ENCODE results near the gene PARD3. TPM values are rescaled to one million over a fixed set of nuclear protein-coding genes. Genes with fewer than 3 reads are reported as not detected.
"Not testable (repeated sequence)": the region's sequence is repeated elsewhere in the genome, so short reads cannot be mapped to it uniquely, and the experiment has no call there.

The PARD3 gene
- total RNA-seq, 2 experiments from 2014 or later = 0.53 to 0.71 TPM

DNA sequence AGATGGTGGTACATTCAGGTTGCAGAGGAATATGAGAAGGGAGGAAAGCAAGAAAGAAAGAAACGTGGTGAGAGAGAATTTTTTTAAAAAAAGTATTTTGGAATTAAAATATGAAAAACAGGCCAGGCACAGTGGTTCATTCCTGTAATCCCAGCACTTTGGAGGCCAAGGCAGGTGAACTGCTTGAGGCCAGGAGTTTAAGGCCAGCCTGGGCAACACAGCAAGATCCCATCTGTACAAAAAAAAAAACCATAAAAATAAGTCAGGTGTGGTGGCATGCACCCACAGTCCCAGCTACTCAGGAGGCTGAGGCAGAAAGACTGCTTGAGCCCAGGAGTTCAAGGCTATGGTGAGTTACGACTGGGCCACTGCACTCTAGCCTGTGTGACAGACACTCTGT, 112.1 kb downstream of the PARD3 start:
- H3K4me1 Mint-ChIP-seq (ENCODE audit: low read depth) = peaks cover 6% of the 10 kb centered on the region
- Histone ChIP-seq H3K27ac (ENCODE audit: low read depth in 1 of 2, low read length in 2 of 2) (no peak overlapping the region), H3K4me3 (ENCODE audit: low read length) (no peak overlapping the region), H3K9me3 (ENCODE audit: control insufficient read depth in 1 of 2, insufficient read depth in 1 of 2, low read length in 2 of 2) (no peaks in the 10 kb centered on the region), H3K27me3 (ENCODE audit: control insufficient read depth in 1 of 2, insufficient read depth in 2 of 2, low read length in 2 of 2) (no peaks in the 10 kb centered on the region), H3K4me1 (ENCODE audit: insufficient read depth, low read length) (no peaks in the 10 kb centered on the region), H3K36me3 (ENCODE audit: insufficient read depth, low read length) (no peaks in the 10 kb centered on the region)
- intact Hi-C loops (cut with DNase I, micrococcal nuclease) = no loop called here
- no peaks in the 10 kb centered on the region for H3K36me3 Mint-ChIP-seq (ENCODE audit: low read depth)
- TF ChIP-seq CTCF (IDR thresholded peaks at IDR 0.05) = no peak
- ChIA-PET POLR2A (no interaction called here), CTCF (no interaction called here)
- H3K27ac Mint-ChIP-seq = no peak overlapping the region
- H3K4me3 Mint-ChIP-seq = no peak overlapping the region
- no peaks in the 10 kb centered on the region for H3K9me3 Mint-ChIP-seq
- ATAC-seq (ENCODE audit: poor library complexity) (no peak), DNase-seq (no peak)
- H3K27me3 Mint-ChIP-seq = no peaks in the 10 kb centered on the region

GRCh38 chr10:34702093-34702937, 112.8 kb downstream of the PARD3 start:
- Histone ChIP-seq H3K9me3 (ENCODE audit: control insufficient read depth in 1 of 2, insufficient read depth in 1 of 2, low read length in 2 of 2) (no peaks in the 10 kb centered on the region), H3K36me3 (ENCODE audit: insufficient read depth, low read length) (no peaks in the 10 kb centered on the region), H3K4me1 (ENCODE audit: insufficient read depth, low read length) (no peaks in the 10 kb centered on the region), H3K27ac (ENCODE audit: low read depth in 1 of 2, low read length in 2 of 2) (no peak overlapping the region), H3K4me3 (ENCODE audit: low read length) (no peak overlapping the region), H3K27me3 (ENCODE audit: control insufficient read depth in 1 of 2, insufficient read depth in 2 of 2, low read length in 2 of 2) (no peaks in the 10 kb centered on the region)
- DNase-seq = no peak
- CTCF ChIA-PET = no interaction called here
- no peak for TF ChIP-seq CTCF (IDR thresholded peaks at IDR 0.05)
- no peak overlapping the region for H3K4me3 Mint-ChIP-seq
- no peak overlapping the region for H3K27ac Mint-ChIP-seq
- peaks cover 6% of the 10 kb centered on the region for H3K4me1 Mint-ChIP-seq (ENCODE audit: low read depth)
- ATAC-seq (ENCODE audit: poor library complexity) = no peak
- intact Hi-C loops (cut with DNase I, micrococcal nuclease) = no loop called here
- H3K27me3 Mint-ChIP-seq = no peaks in the 10 kb centered on the region
- H3K36me3 Mint-ChIP-seq (ENCODE audit: low read depth) = no peaks in the 10 kb centered on the region
- no peaks in the 10 kb centered on the region for H3K9me3 Mint-ChIP-seq
- POLR2A ChIA-PET = no interaction called here

- no peak for ATAC-seq (ENCODE audit: poor library complexity)
- ChIA-PET CTCF (no interaction called here), POLR2A (no interaction called here)
- H3K4me3 ChIP-seq (ENCODE audit: low read length) = no peak overlapping the region
- Mint-ChIP-seq H3K27me3 (no peaks in the 10 kb centered on the region), H3K27ac (no peak overlapping the region), H3K9me3 (no peaks in the 10 kb centered on the region), H3K36me3 (ENCODE audit: low read depth) (no peaks in the 10 kb centered on the region), H3K4me1 (ENCODE audit: low read depth) (peaks cover 6% of the 10 kb centered on the region), H3K4me3 (no peak overlapping the region)
- no peaks in the 10 kb centered on the region for H3K9me3 ChIP-seq (ENCODE audit: control insufficient read depth in 1 of 2, insufficient read depth in 1 of 2, low read length in 2 of 2)
- no peaks in the 10 kb centered on the region for H3K4me1 ChIP-seq (ENCODE audit: insufficient read depth, low read length)
- no peaks in the 10 kb centered on the region for H3K27me3 ChIP-seq (ENCODE audit: control insufficient read depth in 1 of 2, insufficient read depth in 2 of 2, low read length in 2 of 2)
- no peak for DNase-seq
- no peaks in the 10 kb centered on the region for H3K36me3 ChIP-seq (ENCODE audit: insufficient read depth, low read length)
- no peak for TF ChIP-seq CTCF (IDR thresholded peaks at IDR 0.05)
- intact Hi-C loops (cut with DNase I, micrococcal nuclease) = no loop called here
- no peak overlapping the region for H3K27ac ChIP-seq (ENCODE audit: low read depth in 1 of 2, low read length in 2 of 2)
Observed at GRCh38 chr10:34701194-34701593, 113.9 kb downstream of the PARD3 start.

DNA sequence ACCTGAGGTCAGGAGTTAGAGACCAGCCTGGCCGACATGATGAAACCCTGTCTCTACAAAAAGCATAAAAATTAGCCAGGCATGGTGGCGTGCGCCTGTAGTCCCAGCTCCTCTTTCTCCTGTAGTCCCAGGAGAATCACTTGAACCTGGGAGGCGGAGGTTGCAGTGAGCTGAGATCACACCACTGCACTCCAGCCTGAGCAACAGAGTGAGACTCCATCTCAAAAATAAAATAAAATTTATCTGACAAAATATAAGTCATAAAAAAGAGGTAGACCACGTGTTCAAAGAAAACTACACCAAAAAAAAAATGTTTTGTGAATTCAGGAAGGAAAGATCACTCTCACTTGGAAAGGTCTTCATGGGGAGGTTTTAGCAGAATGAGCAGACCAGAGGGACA, 114.3 kb downstream of the PARD3 start:
- H3K4me1 Mint-ChIP-seq (ENCODE audit: low read depth); DNase-seq; H3K9me3 Mint-ChIP-seq; H3K27me3 ChIP-seq (ENCODE audit: control insufficient read depth in 1 of 2, insufficient read depth in 2 of 2, low read length in 2 of 2); H3K36me3 Mint-ChIP-seq (ENCODE audit: low read depth); H3K27ac ChIP-seq (ENCODE audit: low read depth in 1 of 2, low read length in 2 of 2); H3K36me3 ChIP-seq (ENCODE audit: insufficient read depth, low read length); ATAC-seq (ENCODE audit: poor library complexity); H3K9me3 ChIP-seq (ENCODE audit: control insufficient read depth in 1 of 2, insufficient read depth in 1 of 2, low read length in 2 of 2); CTCF ChIA-PET; H3K27me3 Mint-ChIP-seq; H3K4me3 Mint-ChIP-seq; H3K4me3 ChIP-seq (ENCODE audit: low read length); intact Hi-C loops (cut with DNase I, micrococcal nuclease); H3K4me1 ChIP-seq (ENCODE audit: insufficient read depth, low read length); H3K27ac Mint-ChIP-seq; POLR2A ChIA-PET: not testable (repeated sequence)
